ENCODE data around the gene CWC22. TPM values are rescaled to one million over a fixed set of nuclear protein-coding genes. Genes with fewer than 3 reads are reported as not detected.

Gene CWC22
- total and polyA plus RNA-seq, 2 donors (not counting 1 experiment from before 2014, with no cell fraction given) = 6.3 to 28.7 TPM

GRCh38 chr2:179991344-179991743 lies 15.8 kb downstream of the CWC22 start:
- Histone ChIP-seq H3K79me2 (ENCODE audit: control insufficient read depth, insufficient read depth, low read length) (peaks cover 34% of the 10 kb centered on the region), H3K27ac (ENCODE audit: low read length in 2 of 2) (no peak overlapping the region), H3K27me3 (replicated peaks in 1 of 4; ENCODE audit: control extremely low read depth in 1 of 4, control insufficient read depth in 3 of 4, insufficient read depth in 4 of 4, low read length in 3 of 4) (no peaks in the 10 kb centered on the region), H4K20me1 (ENCODE audit: control insufficient read depth, insufficient read depth, low read length, poor library complexity, severe bottlenecking) (peaks cover 43% of the 10 kb centered on the region), H3K9ac (ENCODE audit: low read length) (no peak overlapping the region), H3K4me2 (replicated peaks; ENCODE audit: low read depth, low read length, poor library complexity, severe bottlenecking) (no peak overlapping the region), H3K9me3 (ENCODE audit: control extremely low read depth in 1 of 3, control insufficient read depth in 2 of 3, insufficient read depth in 1 of 3, low read length in 2 of 3) (no peaks in the 10 kb centered on the region), H3K36me3 (replicated peaks in 1 of 2; ENCODE audit: control extremely low read depth in 1 of 2, control insufficient read depth in 1 of 2, extremely low read depth in 1 of 2, insufficient read depth in 2 of 2, low read length in 1 of 2) (peaks cover 0 to 48% of the 10 kb centered on the region in 2 experiments), H3K4me3 (ENCODE audit: control extremely low read depth in 1 of 5, extremely low read depth in 1 of 5, insufficient read depth in 1 of 5, low read depth in 2 of 5, low read length in 4 of 5) (no peak overlapping the region), H2AFZ (ENCODE audit: insufficient read depth, low read depth, low read length, poor library complexity, severe bottlenecking) (no peak overlapping the region), H3K4me1 (ENCODE audit: control insufficient read depth in 2 of 2, insufficient read depth in 2 of 2, low read length in 2 of 2) (no peaks in the 10 kb centered on the region)
- Mint-ChIP-seq H3K9me3 (ENCODE audit: insufficient read depth) (no peaks in the 10 kb centered on the region), H3K4me3 (no peak overlapping the region), H3K27me3 (no peaks in the 10 kb centered on the region), H3K4me1 (peaks cover 26% of the 10 kb centered on the region), H3K27ac (no peak overlapping the region)
- no peak for ATAC-seq (ENCODE audit: low read depth)
- WGBS (ENCODE audit: insufficient coverage) = 85% methylated on average over 4 of the region's 4 CpGs
- ChIA-PET CTCF (no interaction called here), POLR2A (no interaction called here)
- no peak for DNase-seq
- intact Hi-C loops (cut with micrococcal nuclease) = no loop called here
- TF ChIP-seq CTCF (IDR thresholded peaks at IDR 0.05) (no peak), EZH2 (IDR thresholded peaks at IDR 0.05; ENCODE audit: borderline replicate concordance, insufficient read depth, low read depth, low read length, poor library complexity, severe bottlenecking) (no peak)

- CTCF ChIA-PET = no interaction called here
- no peak overlapping the region for H3K9ac ChIP-seq (ENCODE audit: low read length)
- H3K4me1 Mint-ChIP-seq = peaks cover 22% of the 10 kb centered on the region
Measured at GRCh38 chr2:179990676-179991317, 16.3 kb downstream of the CWC22 start.

More at GRCh38 chr2:179990676-179991317, 16.3 kb downstream of the CWC22 start:
- Histone ChIP-seq H3K9me3 (ENCODE audit: control extremely low read depth in 1 of 3, control insufficient read depth in 2 of 3, insufficient read depth in 1 of 3, low read length in 2 of 3) (no peaks in the 10 kb centered on the region), H3K27ac (ENCODE audit: low read length in 2 of 2) (peak overlapping the region in 1 of 2 donors; percentile 34), H3K36me3 (replicated peaks in 1 of 2; ENCODE audit: control extremely low read depth in 1 of 2, control insufficient read depth in 1 of 2, extremely low read depth in 1 of 2, insufficient read depth in 2 of 2, low read length in 1 of 2) (peaks cover 2 to 52% of the 10 kb centered on the region in 2 experiments), H3K79me2 (ENCODE audit: control insufficient read depth, insufficient read depth, low read length) (peaks cover 29% of the 10 kb centered on the region), H3K4me3 (ENCODE audit: control extremely low read depth in 1 of 5, extremely low read depth in 1 of 5, insufficient read depth in 1 of 5, low read depth in 2 of 5, low read length in 4 of 5) (no peak overlapping the region), H3K4me2 (replicated peaks; ENCODE audit: low read depth, low read length, poor library complexity, severe bottlenecking) (no peak overlapping the region), H3K4me1 (ENCODE audit: control insufficient read depth in 2 of 2, insufficient read depth in 2 of 2, low read length in 2 of 2) (no peaks in the 10 kb centered on the region), H3K27me3 (replicated peaks in 1 of 4; ENCODE audit: control extremely low read depth in 1 of 4, control insufficient read depth in 3 of 4, insufficient read depth in 4 of 4, low read length in 3 of 4) (no peaks in the 10 kb centered on the region), H4K20me1 (ENCODE audit: control insufficient read depth, insufficient read depth, low read length, poor library complexity, severe bottlenecking) (peaks cover 43% of the 10 kb centered on the region), H2AFZ (ENCODE audit: insufficient read depth, low read depth, low read length, poor library complexity, severe bottlenecking) (no peak overlapping the region)
- DNase-seq (no peak), ATAC-seq (ENCODE audit: low read depth) (no peak)
- H3K27ac Mint-ChIP-seq = no peak overlapping the region
- no peaks in the 10 kb centered on the region for H3K9me3 Mint-ChIP-seq (ENCODE audit: insufficient read depth)
- WGBS (ENCODE audit: insufficient coverage) = no CpG with 5 or more reads among the region's 5 CpGs
- H3K27me3 Mint-ChIP-seq = no peaks in the 10 kb centered on the region
- H3K4me3 Mint-ChIP-seq = no peak overlapping the region
- TF ChIP-seq CTCF (IDR thresholded peaks at IDR 0.05) (no peak), EZH2 (IDR thresholded peaks at IDR 0.05; ENCODE audit: borderline replicate concordance, insufficient read depth, low read depth, low read length, poor library complexity, severe bottlenecking) (no peak)
- intact Hi-C loops (cut with micrococcal nuclease) = no loop called here
- POLR2A ChIA-PET = no interaction called here
